ENCODE measurements around the gene NHLRC2. TPM values are rescaled to one million over a fixed set of nuclear protein-coding genes. Genes with fewer than 3 reads are reported as not detected.

Gene NHLRC2
- total and polyA plus RNA-seq, 2 experiments from 2014 or later = 7.8 to 22.8 TPM

DNA sequence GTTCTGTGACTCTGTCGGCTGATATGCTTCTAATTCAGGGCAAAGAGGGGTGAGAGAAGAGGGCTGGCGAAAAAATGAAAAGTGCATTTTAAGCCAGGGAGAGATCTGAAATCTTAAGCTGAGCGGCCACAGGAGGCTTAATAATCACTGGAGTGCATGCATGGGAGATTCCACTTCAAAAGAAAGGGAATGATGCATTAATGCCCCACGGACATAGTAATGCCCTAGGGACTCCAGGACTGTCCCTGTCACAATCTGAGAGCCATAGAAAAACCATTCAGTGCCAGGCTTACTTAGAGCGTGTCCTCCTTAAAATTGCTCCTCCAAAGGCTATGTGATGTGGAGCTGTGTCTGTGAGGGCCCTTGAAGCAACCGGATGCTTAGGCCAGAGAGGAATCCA, 75.1 kb downstream of the NHLRC2 start:
- no peak overlapping the region for H2AFZ ChIP-seq
- no peaks in the 10 kb centered on the region for H3K9me2 ChIP-seq (replicated peaks; ENCODE audit: insufficient read depth)
- H3K4me3 ChIP-seq = no peak overlapping the region
- no peaks in the 10 kb centered on the region for H3K79me2 ChIP-seq
- H3K4me2 ChIP-seq = no peak overlapping the region
- H4K20me1 ChIP-seq (ENCODE audit: insufficient read depth, poor library complexity, severe bottlenecking) = no peaks in the 10 kb centered on the region
- no peaks in the 10 kb centered on the region for H3K9me3 ChIP-seq (ENCODE audit: low read depth)
- TF ChIP-seq, protein P1, sequence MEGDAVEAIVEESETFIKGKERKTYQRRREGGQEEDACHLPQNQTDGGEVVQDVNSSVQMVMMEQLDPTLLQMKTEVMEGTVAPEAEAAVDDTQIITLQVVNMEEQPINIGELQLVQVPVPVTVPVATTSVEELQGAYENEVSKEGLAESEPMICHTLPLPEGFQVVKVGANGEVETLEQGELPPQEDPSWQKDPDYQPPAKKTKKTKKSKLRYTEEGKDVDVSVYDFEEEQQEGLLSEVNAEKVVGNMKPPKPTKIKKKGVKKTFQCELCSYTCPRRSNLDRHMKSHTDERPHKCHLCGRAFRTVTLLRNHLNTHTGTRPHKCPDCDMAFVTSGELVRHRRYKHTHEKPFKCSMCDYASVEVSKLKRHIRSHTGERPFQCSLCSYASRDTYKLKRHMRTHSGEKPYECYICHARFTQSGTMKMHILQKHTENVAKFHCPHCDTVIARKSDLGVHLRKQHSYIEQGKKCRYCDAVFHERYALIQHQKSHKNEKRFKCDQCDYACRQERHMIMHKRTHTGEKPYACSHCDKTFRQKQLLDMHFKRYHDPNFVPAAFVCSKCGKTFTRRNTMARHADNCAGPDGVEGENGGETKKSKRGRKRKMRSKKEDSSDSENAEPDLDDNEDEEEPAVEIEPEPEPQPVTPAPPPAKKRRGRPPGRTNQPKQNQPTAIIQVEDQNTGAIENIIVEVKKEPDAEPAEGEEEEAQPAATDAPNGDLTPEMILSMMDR (IDR thresholded peaks at IDR 0.05; ENCODE audit: poor library complexity) = no peak
- TF ChIP-seq EZH2 (IDR thresholded peaks at IDR 0.05; ENCODE audit: borderline replicate concordance) (no peak), EZH2phosphoT487 (IDR thresholded peaks at IDR 0.05; ENCODE audit: low read depth, severe bottlenecking, unreplicated experiment) (no peak)
- 54% methylated on average over 6 of the region's 6 CpGs for WGBS (ENCODE audit: low lambda C conversion rate, missing lambda C conversion rate)
- no peak for DNase-seq (ENCODE audit: low spot score)
- H3K36me3 ChIP-seq (replicated peaks; ENCODE audit: insufficient read depth, low read depth) = no peaks in the 10 kb centered on the region
- no peak overlapping the region for H3K27ac ChIP-seq
- no peaks in the 10 kb centered on the region for H3K4me1 ChIP-seq (ENCODE audit: insufficient read depth)
- no peaks in the 10 kb centered on the region for H3K27me3 ChIP-seq

DNA sequence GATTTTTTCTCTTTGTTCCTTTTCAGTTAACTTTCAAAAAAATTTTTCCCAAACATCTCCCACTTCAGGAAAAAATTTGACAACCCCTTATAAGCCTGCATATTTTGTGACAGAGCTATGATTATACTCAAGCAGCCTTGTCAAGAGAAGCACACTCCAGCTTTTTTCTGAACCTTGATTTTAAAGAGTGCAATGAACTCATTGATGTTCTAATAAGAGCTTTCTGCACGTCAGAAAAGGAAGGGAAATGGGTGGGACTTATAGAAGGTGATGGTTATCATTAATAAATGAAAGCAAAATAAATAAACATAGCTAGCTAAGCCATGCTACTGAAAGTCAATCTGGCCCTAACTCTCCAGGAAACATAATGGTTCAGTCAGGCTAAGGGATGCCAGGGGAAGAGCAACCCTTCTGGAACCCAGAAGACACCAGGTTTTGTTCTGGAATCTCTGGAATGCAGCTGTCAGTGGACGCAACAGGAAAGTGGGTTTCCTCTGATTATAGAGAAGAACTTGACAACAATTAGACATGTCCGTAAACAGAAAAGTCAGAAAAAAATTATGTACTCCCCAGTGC, 76.1 kb downstream of the NHLRC2 start:
- no peaks in the 10 kb centered on the region for H3K9me3 ChIP-seq (ENCODE audit: low read depth)
- H4K20me1 ChIP-seq (ENCODE audit: insufficient read depth, poor library complexity, severe bottlenecking) = no peaks in the 10 kb centered on the region
- TF ChIP-seq EZH2 (IDR thresholded peaks at IDR 0.05; ENCODE audit: borderline replicate concordance) (no peak), EZH2phosphoT487 (IDR thresholded peaks at IDR 0.05; ENCODE audit: low read depth, severe bottlenecking, unreplicated experiment) (no peak)
- TF ChIP-seq, protein P1 (IDR thresholded peaks at IDR 0.05; ENCODE audit: poor library complexity) = no peak
- H2AFZ ChIP-seq = no peak overlapping the region
- H3K4me3 ChIP-seq = no peak overlapping the region
- H3K79me2 ChIP-seq = no peaks in the 10 kb centered on the region
- H3K4me1 ChIP-seq (ENCODE audit: insufficient read depth) = no peaks in the 10 kb centered on the region
- 70% methylated on average over 3 of the region's 3 CpGs for WGBS (ENCODE audit: low lambda C conversion rate, missing lambda C conversion rate)
- no peaks in the 10 kb centered on the region for H3K9me2 ChIP-seq (replicated peaks; ENCODE audit: insufficient read depth)
- no peaks in the 10 kb centered on the region for H3K27me3 ChIP-seq
- H3K36me3 ChIP-seq (replicated peaks; ENCODE audit: insufficient read depth, low read depth) = no peaks in the 10 kb centered on the region
- no peak overlapping the region for H3K27ac ChIP-seq
- no peak for DNase-seq (ENCODE audit: low spot score)
- no peak overlapping the region for H3K4me2 ChIP-seq

DNA sequence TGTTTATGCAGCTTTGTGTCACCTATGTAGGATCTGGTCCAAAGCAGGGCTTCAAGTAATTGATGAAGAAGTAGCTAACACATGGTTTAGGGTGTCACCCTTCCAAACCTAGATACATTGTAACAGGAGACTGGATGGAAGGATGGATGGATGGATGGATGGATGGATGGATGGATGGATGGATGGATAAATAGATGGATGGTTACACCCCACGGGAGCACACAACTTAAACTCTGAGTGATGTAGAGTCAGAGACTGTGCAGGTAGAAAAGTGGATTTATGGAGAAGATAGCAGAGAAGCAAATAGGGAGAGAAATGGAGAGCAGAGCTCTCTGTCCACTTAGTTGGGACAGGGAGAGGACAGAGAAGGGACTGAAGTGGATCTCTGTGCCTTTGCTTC, 78.4 kb downstream of the NHLRC2 start:
- Histone ChIP-seq H2AFZ (no peak overlapping the region), H3K9me2 (replicated peaks; ENCODE audit: insufficient read depth) (no peaks in the 10 kb centered on the region), H3K4me1 (ENCODE audit: insufficient read depth) (no peaks in the 10 kb centered on the region), H3K9me3 (ENCODE audit: low read depth) (no peaks in the 10 kb centered on the region), H3K4me2 (no peak overlapping the region), H3K27me3 (no peaks in the 10 kb centered on the region), H3K36me3 (replicated peaks; ENCODE audit: insufficient read depth, low read depth) (no peaks in the 10 kb centered on the region), H3K4me3 (no peak overlapping the region), H3K79me2 (no peaks in the 10 kb centered on the region), H3K27ac (no peak overlapping the region), H4K20me1 (ENCODE audit: insufficient read depth, poor library complexity, severe bottlenecking) (no peaks in the 10 kb centered on the region)
- DNase-seq (ENCODE audit: low spot score) = no peak
- TF ChIP-seq EZH2 (IDR thresholded peaks at IDR 0.05; ENCODE audit: borderline replicate concordance) (no peak), EZH2phosphoT487 (IDR thresholded peaks at IDR 0.05; ENCODE audit: low read depth, severe bottlenecking, unreplicated experiment) (no peak)
- TF ChIP-seq, protein P1 (IDR thresholded peaks at IDR 0.05; ENCODE audit: poor library complexity) = no peak
- WGBS (ENCODE audit: low lambda C conversion rate, missing lambda C conversion rate) = 88% methylated on average over 1 of the region's 1 CpG

Data from hepatocyte (in vitro differentiated cells).